H1 (cell line): ENCODE results near the gene RIIAD1. TPM values are rescaled to one million over a fixed set of nuclear protein-coding genes. Genes with fewer than 3 reads are reported as not detected.
A peak's percentile ranks its signal among the peaks of the same experiment; 100 is the strongest.

Experiments used
- CTCF ChIA-PET: fragments of 300-600 bp; sonication (Branson Sonifier 250); formaldehyde crosslinking; loops from one replicate; lab custom pipeline; 2021; ENCODE audit not compliant: partially characterized antibody; lab: Charles Lee
- POLR2A ChIA-PET: fragments of 300-600 bp; sonication (Branson Sonifier 250); formaldehyde crosslinking; loops from one replicate; lab custom pipeline; 2021; ENCODE audit warnings: inconsistent platforms; ENCODE audit not compliant: partially characterized antibody; lab: Charles Lee
- DNase-seq, 2 experiments: peaks; one replicate each; pipeline versions ENCODE4 v3.0.0 to v3.0.0-alpha.2; 2010 to 2022; ENCODE audit warnings: low spot score in 2 of 2, low read depth in 1 of 2, mixed read lengths in 1 of 2
- FAIRE-seq: peaks from 2 replicates; lab custom pipeline; 2011; peaks lifted over from hg19 to GRCh38; lab: Jason Lieb, UNC
- H2AFZ ChIP-seq: 2 replicates; pipeline ENCODE4 v1.8.1; 2012; ENCODE audit warnings: low read length, inconsistent platforms
- H2AK5ac ChIP-seq: 2 replicates; pipeline ENCODE4 v1.6.1; 2013; ENCODE audit warnings: low read depth, low read length
- H2BK120ac ChIP-seq: replicated peaks from 2 replicates; pipeline ENCODE3; 2013; ENCODE audit warnings: low read depth, low read length, inconsistent platforms
- H2BK12ac ChIP-seq: 2 replicates; pipeline ENCODE4 v1.6.1; 2013; ENCODE audit warnings: low read depth, low read length
- H2BK15ac ChIP-seq: 2 replicates; pipeline ENCODE4 v1.6.1; 2013; ENCODE audit warnings: low read length
- H2BK20ac ChIP-seq: 2 replicates; pipeline ENCODE4 v1.6.1; 2013; ENCODE audit warnings: low read length
- H2BK5ac ChIP-seq: 2 replicates; pipeline ENCODE4 v1.6.1; 2013; ENCODE audit warnings: low read depth, low read length
- H3K14ac ChIP-seq: 2 replicates; pipeline ENCODE4 v1.6.1; 2013; ENCODE audit warnings: inconsistent platforms; ENCODE audit not compliant: insufficient read length
- H3K18ac ChIP-seq: 2 replicates; pipeline ENCODE4 v1.6.1; 2013; ENCODE audit warnings: low read length; ENCODE audit errors: extremely low read depth
- H3K23ac ChIP-seq: 2 replicates; pipeline ENCODE4 v1.6.1; 2013; ENCODE audit warnings: inconsistent platforms; ENCODE audit not compliant: insufficient read length
- H3K23me2 ChIP-seq: 2 replicates; pipeline ENCODE4 v1.6.1; 2013; ENCODE audit warnings: low read depth, low read length
- H3K27ac ChIP-seq: 2 replicates; pipeline ENCODE4 v1.6.1; 2011; ENCODE audit warnings: low read depth, low read length, inconsistent platforms
- H3K27me3 ChIP-seq, 4 experiments: replicated peaks in 1 of 4; 1 replicate in 1 of 4; 2 replicates in 3 of 4; pipeline versions ENCODE4 v1.6.1 to v1.8.1; 2011 to 2013; ENCODE audit warnings: low read length in 3 of 4, mild to moderate bottlenecking in 3 of 4, inconsistent platforms in 2 of 4, mixed read lengths in 2 of 4, moderate library complexity in 1 of 4; ENCODE audit not compliant: control insufficient read depth in 3 of 4, insufficient read depth in 3 of 4; ENCODE audit errors: extremely low read depth in 1 of 4
- H3K36me3 ChIP-seq, 4 experiments: 2 replicates each; pipeline versions ENCODE4 v1.6.1 to v1.8.1; 2011 to 2013; ENCODE audit warnings: mild to moderate bottlenecking in 4 of 4, low read length in 3 of 4, moderate library complexity in 2 of 4, control low read depth in 1 of 4, inconsistent platforms in 1 of 4; ENCODE audit not compliant: insufficient read depth in 4 of 4, control insufficient read depth in 2 of 4
- H3K4ac ChIP-seq: replicated peaks from 2 replicates; pipeline ENCODE3; 2013; ENCODE audit warnings: low read length, low read depth, mixed read lengths, inconsistent platforms; ENCODE audit not compliant: insufficient read length
- H3K4me1 ChIP-seq, 4 experiments: replicated peaks in 1 of 4; 1 replicate in 1 of 4; 2 replicates in 3 of 4; pipeline versions ENCODE4 v1.6.1 to v1.8.1; 2011 to 2013; ENCODE audit warnings: low read length in 3 of 4, inconsistent platforms in 2 of 4, mixed read lengths in 1 of 4; ENCODE audit not compliant: insufficient read depth in 4 of 4, control insufficient read depth in 3 of 4
- H3K4me2 ChIP-seq, 2 experiments: 2 replicates each; pipeline versions ENCODE4 v1.6.1 to v1.8.1; 2011 to 2013; ENCODE audit warnings: low read depth in 2 of 2, low read length in 2 of 2, control low read depth in 1 of 2, inconsistent platforms in 1 of 2, mild to moderate bottlenecking in 1 of 2; ENCODE audit not compliant: insufficient read depth in 1 of 2
- H3K4me3 ChIP-seq, 4 experiments: fragments of 200-600, 300-600 bp in 1 of 4; sonication (generic), shearing (Covaris generic), sonication (Bioruptor Twin) in 1 of 4; 2 replicates each; pipeline versions ENCODE4 v1.5.1 to v1.8.1; 2011 to 2016; ENCODE audit warnings: low read length in 4 of 4, low read depth in 3 of 4, control low read depth in 2 of 4, inconsistent platforms in 2 of 4, mild to moderate bottlenecking in 2 of 4, mixed read lengths in 1 of 4, moderate library complexity in 1 of 4; ENCODE audit not compliant: insufficient read depth in 2 of 4; ENCODE audit errors: extremely low read depth in 1 of 4
- H3K56ac ChIP-seq: replicated peaks from 2 replicates; pipeline ENCODE3; 2013; ENCODE audit warnings: low read depth, mild to moderate bottlenecking, mixed read lengths, low read length, inconsistent platforms; ENCODE audit not compliant: insufficient read length
- H3K79me1 ChIP-seq: 2 replicates; pipeline ENCODE4 v1.6.1; 2013; ENCODE audit warnings: low read depth, low read length, control low read depth
- H3K79me2 ChIP-seq, 2 experiments: 2 replicates each; pipeline versions ENCODE4 v1.6.1 to v1.8.1; 2012 to 2013; ENCODE audit warnings: low read length in 2 of 2, mild to moderate bottlenecking in 2 of 2, inconsistent platforms in 1 of 2; ENCODE audit not compliant: insufficient read depth in 2 of 2, control insufficient read depth in 1 of 2
- H3K9ac ChIP-seq, 4 experiments: replicated peaks in 1 of 4; 1 replicate in 1 of 4; 2 replicates in 3 of 4; pipeline versions ENCODE4 v1.6.1 to v1.8.1; 2011 to 2013; ENCODE audit warnings: low read depth in 3 of 4, low read length in 3 of 4, control low read depth in 2 of 4, mild to moderate bottlenecking in 2 of 4, moderate library complexity in 2 of 4, inconsistent platforms in 1 of 4; ENCODE audit errors: extremely low read depth in 1 of 4
- H3K9me3 ChIP-seq, 2 experiments: 2 replicates each; pipeline versions ENCODE4 v1.6.1 to v1.8.1; 2012 to 2013; ENCODE audit warnings: mild to moderate bottlenecking in 2 of 2, moderate library complexity in 2 of 2, control low read depth in 1 of 2, inconsistent platforms in 1 of 2, low read depth in 1 of 2, low read length in 1 of 2, mixed read lengths in 1 of 2; ENCODE audit not compliant: insufficient read depth in 2 of 2
- H4K20me1 ChIP-seq, 2 experiments: replicated peaks in 1 of 2; 2 replicates each; pipeline versions ENCODE3 to v1.8.1; 2011 to 2013; ENCODE audit warnings: inconsistent platforms in 2 of 2, low read length in 2 of 2, mild to moderate bottlenecking in 1 of 2; ENCODE audit not compliant: insufficient read depth in 2 of 2, control insufficient read depth in 1 of 2
- H4K5ac ChIP-seq: 2 replicates; pipeline ENCODE4 v1.6.1; 2013; ENCODE audit warnings: low read length, low read depth, mixed read lengths, inconsistent platforms; ENCODE audit not compliant: insufficient read length
- H4K8ac ChIP-seq: 2 replicates; pipeline ENCODE4 v1.8.0; 2013; ENCODE audit warnings: mild to moderate bottlenecking, moderate library complexity, low read length, inconsistent platforms; ENCODE audit not compliant: insufficient read depth; ENCODE audit errors: extremely low read depth
- H4K91ac ChIP-seq: replicated peaks from 2 replicates; pipeline ENCODE3; 2013; ENCODE audit warnings: low read length, mixed read lengths, inconsistent platforms; ENCODE audit not compliant: insufficient read length
- BCL11A ChIP-seq, 2 experiments: IDR thresholded peaks; one replicate each; pipeline ENCODE4 v1.6.1; 2011; ENCODE audit warnings: low read depth in 2 of 2, low read length in 2 of 2, mild to moderate bottlenecking in 2 of 2
- EGR1 ChIP-seq: IDR thresholded peaks from 2 replicates; pipeline ENCODE4 v1.6.1; 2011; ENCODE audit warnings: low read depth, low read length, borderline replicate concordance
- HDAC6 ChIP-seq: IDR thresholded peaks from one replicate; pipeline ENCODE4 v1.7.1; 2012; ENCODE audit warnings: low read depth, mild to moderate bottlenecking, inconsistent platforms, low read length, moderate library complexity
- NRF1 ChIP-seq: IDR thresholded peaks from 2 replicates; pipeline ENCODE4 v1.6.1; 2011; ENCODE audit warnings: mild to moderate bottlenecking, low read depth, low read length, improper control_type of control experiment
- POLR2A ChIP-seq, 2 experiments: IDR thresholded peaks; 1 replicate in 1 of 2; 2 replicates in 1 of 2; pipeline ENCODE4 v1.6.1; 2011; ENCODE audit warnings: low read depth in 2 of 2, low read length in 2 of 2, mild to moderate bottlenecking in 2 of 2; ENCODE audit errors: control extremely low read depth in 1 of 2
- POLR2AphosphoS5 ChIP-seq: IDR thresholded peaks from 2 replicates; pipeline ENCODE4 v1.6.1; 2011; ENCODE audit warnings: low read depth, low read length
- SIX5 ChIP-seq: IDR thresholded peaks from 2 replicates; pipeline ENCODE4 v1.6.1; 2011; ENCODE audit warnings: mild to moderate bottlenecking, low read depth, low read length
- SRF ChIP-seq: IDR thresholded peaks from 2 replicates; pipeline ENCODE4 v1.6.1; 2011; ENCODE audit warnings: mild to moderate bottlenecking, low read depth, low read length, moderate library complexity
- TCF12 ChIP-seq: IDR thresholded peaks from 2 replicates; pipeline ENCODE4 v1.6.1; 2011; ENCODE audit warnings: low read depth, mild to moderate bottlenecking, low read length
- ZNF274 ChIP-seq: IDR thresholded peaks from 2 replicates; pipeline ENCODE4 v1.7.0; 2012; ENCODE audit warnings: low read length, borderline replicate concordance; ENCODE audit errors: extremely low read depth
- WGBS, 2 experiments: shearing (Covaris generic) in 1 of 2; methylation state at CpG; one replicate each; pipeline versions ENCODE4 v1.1.6 to v1.1.7; 2013 to 2015; ENCODE audit warnings: low lambda C conversion rate in 2 of 2, mixed read lengths in 2 of 2, inconsistent platforms in 1 of 2, low coverage in 1 of 2, missing lambda C conversion rate in 1 of 2; ENCODE audit not compliant: insufficient replicate concordance in 2 of 2, insufficient coverage in 1 of 2, insufficient read length in 1 of 2; ENCODE audit errors: extremely low coverage in 1 of 2, missing lambda C conversion rate in 1 of 2; 5-methylcytosine and 5-hydroxymethylcytosine counted together
- polyA plus RNA-seq, 7 experiments: library from polyadenylated mRNA; depleted of rRNA in 3 of 7; stranded (reverse) in 5 of 7; unstranded in 2 of 7; fragments of >200 nt in 5 of 7; fragments of 200-250 nt in 2 of 7; gene quantifications; 1 replicate in 5 of 7; 2 replicates in 1 of 7; 4 replicates in 1 of 7; pipeline versions ENCODE4 v1.2.1 to v1.2.3, GENCODE V29; 2011 to 2013; ENCODE audit warnings: missing spikeins in 2 of 7, mixed read lengths in 2 of 7
- total RNA-seq: library from RNA; stranded (reverse); fragmentation: NEBNext Ultra II Directional; extraction: Animal tissue kit (Norgen Biotek cat#: 25700); gene quantifications from 2 replicates; pipeline ENCODE4 v1.2.1, GENCODE V29; 2021

RIIAD1 gene
- total and polyA plus RNA-seq, 2 of the 8 experiments (the other 6 are each of a cell fraction or from before 2014, with no cell fraction given): not detected

DNA sequence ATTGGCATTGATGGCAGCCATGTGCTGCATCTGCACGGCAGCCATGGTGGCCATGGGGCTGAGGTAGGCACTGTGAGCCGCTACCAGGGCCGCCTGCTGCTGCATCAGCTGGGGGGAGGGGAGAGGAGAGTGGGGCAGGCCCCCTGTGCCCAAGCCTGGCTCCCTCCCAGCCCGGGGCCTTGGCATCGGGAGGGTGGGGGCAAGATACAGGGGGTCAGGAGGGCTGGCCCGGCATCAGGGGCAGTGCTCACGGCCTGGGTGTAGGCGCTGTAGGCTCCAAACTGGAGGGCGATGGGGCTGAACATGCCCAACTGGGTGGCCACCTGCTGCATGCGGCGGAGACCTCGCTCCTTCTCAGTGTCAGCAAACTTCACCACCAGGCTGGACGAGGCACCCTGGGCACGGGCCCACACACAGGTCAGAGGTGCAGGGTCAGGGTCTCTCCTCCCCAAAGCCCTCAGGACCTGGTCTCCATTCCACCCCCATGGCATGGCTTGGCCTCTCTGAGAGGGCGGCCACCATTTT is 13.7 kb upstream of the RIIAD1 start:
- FAIRE-seq: no peak
- Histone ChIP-seq H2BK15ac (no peak overlapping the region), H3K18ac (no peak overlapping the region), H2AK5ac (no peak overlapping the region), H3K27ac (no peak overlapping the region), H2BK5ac (no peak overlapping the region; the same call in 1 of the 2 replicates), H3K79me2 (no peaks in the 10 kb centered on the region), H4K8ac (no peak overlapping the region; the same call in 1 of the 2 replicates), H2BK12ac (0 out of 2 replicates have a peak overlapping the region, but pooled peaks have one; percentile 0), H3K4me2 (no peak overlapping the region), H3K9me3 (no peaks in the 10 kb centered on the region), H2BK120ac (no peak overlapping the region), H3K9ac (no peak overlapping the region), H4K5ac (no peak overlapping the region), H3K4me1 (peaks cover 0 to 5% (median 2%) of the 10 kb centered on the region in 4 experiments; a peak in 3 of 7 replicates), H3K27me3 (no peaks in the 10 kb centered on the region; a peak in 1 of 7 replicates), H3K4me3 (no peak overlapping the region), H3K14ac (no peak overlapping the region), H4K91ac (no peak overlapping the region), H3K23ac (no peak overlapping the region), H2BK20ac (no peak overlapping the region), H3K4ac (no peak overlapping the region), H4K20me1 (peaks cover 0 to 3% of the 10 kb centered on the region in 2 experiments), H3K79me1 (no peaks in the 10 kb centered on the region), H3K23me2 (no peaks in the 10 kb centered on the region), H3K56ac (no peak overlapping the region), H2AFZ (no peak overlapping the region), H3K36me3 (no peaks in the 10 kb centered on the region)
- no peak for DNase-seq
- POLR2A ChIA-PET: no interaction called here
- TF ChIP-seq ZNF274 (no peak), NRF1 (no peak), HDAC6 (no peak), SRF (no peak), POLR2AphosphoS5 (no peak), BCL11A (IDR thresholded peaks at IDR 0.05; ENCODE audit: low read depth in 2 of 2, low read length in 2 of 2) (no peak), EGR1 (no peak), TCF12 (no peak), POLR2A (IDR thresholded peaks at IDR 0.05; ENCODE audit: control extremely low read depth in 1 of 2, low read depth in 2 of 2, low read length in 2 of 2) (no peak), SIX5 (no peak)
- 92% methylated on average over 5 of the region's 15 CpGs; no CpG with 5 or more reads in 1 of the 2 experiments for WGBS, 2 experiments
- CTCF ChIA-PET: interaction anchor here (1.1 to 2.3 kb wide), 4 partner anchors 14 to 27 kb away, joined by 3 to 7 read pairs (median 4); partner anchors contain the start of gene RIIAD1
